ENCODE measurements around the gene VTI1A.

DNA sequence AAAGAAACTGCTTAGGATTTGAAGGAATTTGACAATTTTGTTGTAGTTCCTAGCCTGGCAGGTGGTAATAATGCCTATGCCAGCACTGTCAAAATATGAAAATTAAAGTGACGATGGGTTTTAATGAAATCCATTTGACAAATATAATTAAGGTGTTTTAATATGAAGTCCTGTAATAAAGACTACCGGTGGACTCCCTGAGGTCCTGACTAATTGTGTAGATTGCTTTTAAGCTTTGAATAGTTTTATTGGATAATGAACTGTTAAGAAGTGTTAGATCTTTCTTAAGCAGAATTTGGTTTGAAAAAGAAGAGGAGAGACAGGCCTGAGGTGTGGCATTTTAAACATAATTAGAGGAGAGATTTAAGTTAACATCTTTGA is 197.2 kb downstream of the VTI1A start:
- TF ChIP-seq CTCF (conservative IDR thresholded peaks at IDR 0.05 in 1 of 2, IDR thresholded peaks at IDR 0.05 in 1 of 2; ENCODE audit: extremely low read depth in 1 of 2, insufficient read depth in 1 of 2, low read depth in 1 of 2, low read length in 2 of 2) (no peak), EZH2 (IDR thresholded peaks at IDR 0.05; ENCODE audit: borderline replicate concordance, low read length) (no peak)
